ENCODE measurements around the gene GPR39.
"Not testable (repeated sequence)": the region's sequence is repeated elsewhere in the genome, so short reads cannot be mapped to it uniquely, and the experiment has no call there.

GPR39 gene

GRCh38 chr2:132515010-132515409 lies 98.4 kb downstream of the GPR39 start:
- no peak for DNase-seq

- DNase-seq: no peak
These were observed 100.8 kb downstream of the GPR39 start for GRCh38 chr2:132517386-132517785.

GRCh38 chr2:132518302-132518701 lies 101.7 kb downstream of the GPR39 start:
- no peak for DNase-seq

GRCh38 chr2:132519566-132519965 lies 103.0 kb downstream of the GPR39 start:
- DNase-seq: no peak

GRCh38 chr2:132521341-132521740 lies 104.7 kb downstream of the GPR39 start:
- no peak for DNase-seq

GRCh38 chr2:132522901-132523300 lies 106.3 kb downstream of the GPR39 start:
- DNase-seq: no peak

- DNase-seq: not testable (repeated sequence)
These were observed 120.5 kb downstream of the GPR39 start for GRCh38 chr2:132537061-132537460.

- no peak for DNase-seq
These were observed 121.8 kb downstream of the GPR39 start for GRCh38 chr2:132538331-132538855.

GRCh38 chr2:132540166-132540565 lies 123.6 kb downstream of the GPR39 start:
- DNase-seq: no peak

GRCh38 chr2:132542953-132543569 lies 126.5 kb downstream of the GPR39 start:
- DNase-seq: no peak

- no peak for DNase-seq
These were observed 127.5 kb downstream of the GPR39 start for GRCh38 chr2:132544006-132544630.

- peak; percentile 50 for DNase-seq
These were observed 130.6 kb downstream of the GPR39 start for GRCh38 chr2:132547090-132547687.

- DNase-seq: no peak
These were observed 133.5 kb downstream of the GPR39 start for GRCh38 chr2:132549935-132550670.

GRCh38 chr2:132550946-132551345 lies 134.3 kb downstream of the GPR39 start:
- DNase-seq: no peak

GRCh38 chr2:132557694-132558093 lies 141.1 kb downstream of the GPR39 start:
- DNase-seq: no peak

- DNase-seq: no peak
These were observed 142.7 kb downstream of the GPR39 start for GRCh38 chr2:132559326-132559725.

GRCh38 chr2:132559921-132560320 lies 143.3 kb downstream of the GPR39 start:
- DNase-seq: no peak

GRCh38 chr2:132560562-132560961 lies 144.0 kb downstream of the GPR39 start:
- no peak for DNase-seq

GRCh38 chr2:132562245-132562644 lies 145.6 kb downstream of the GPR39 start:
- DNase-seq: peak; percentile 3

- no peak for DNase-seq
These were observed 147.5 kb downstream of the GPR39 start for GRCh38 chr2:132564065-132564464.

GRCh38 chr2:132566379-132566778 lies 149.8 kb downstream of the GPR39 start:
- no peak for DNase-seq

GRCh38 chr2:132567682-132568081 lies 151.1 kb downstream of the GPR39 start:
- DNase-seq: no peak

GRCh38 chr2:132568656-132569055 lies 152.1 kb downstream of the GPR39 start:
- no peak for DNase-seq

All from HCEC 1CT (cell line).